NCI-H2171 treated with DMSO at 0.1 percent for 48 hours (cell line): Measurements from ENCODE around the gene NNMT.

Experiments
- DNase-seq: peaks from one replicate; lab custom pipeline; 2025; lab: John Stamatoyannopoulos, UW

NNMT gene

DNA sequence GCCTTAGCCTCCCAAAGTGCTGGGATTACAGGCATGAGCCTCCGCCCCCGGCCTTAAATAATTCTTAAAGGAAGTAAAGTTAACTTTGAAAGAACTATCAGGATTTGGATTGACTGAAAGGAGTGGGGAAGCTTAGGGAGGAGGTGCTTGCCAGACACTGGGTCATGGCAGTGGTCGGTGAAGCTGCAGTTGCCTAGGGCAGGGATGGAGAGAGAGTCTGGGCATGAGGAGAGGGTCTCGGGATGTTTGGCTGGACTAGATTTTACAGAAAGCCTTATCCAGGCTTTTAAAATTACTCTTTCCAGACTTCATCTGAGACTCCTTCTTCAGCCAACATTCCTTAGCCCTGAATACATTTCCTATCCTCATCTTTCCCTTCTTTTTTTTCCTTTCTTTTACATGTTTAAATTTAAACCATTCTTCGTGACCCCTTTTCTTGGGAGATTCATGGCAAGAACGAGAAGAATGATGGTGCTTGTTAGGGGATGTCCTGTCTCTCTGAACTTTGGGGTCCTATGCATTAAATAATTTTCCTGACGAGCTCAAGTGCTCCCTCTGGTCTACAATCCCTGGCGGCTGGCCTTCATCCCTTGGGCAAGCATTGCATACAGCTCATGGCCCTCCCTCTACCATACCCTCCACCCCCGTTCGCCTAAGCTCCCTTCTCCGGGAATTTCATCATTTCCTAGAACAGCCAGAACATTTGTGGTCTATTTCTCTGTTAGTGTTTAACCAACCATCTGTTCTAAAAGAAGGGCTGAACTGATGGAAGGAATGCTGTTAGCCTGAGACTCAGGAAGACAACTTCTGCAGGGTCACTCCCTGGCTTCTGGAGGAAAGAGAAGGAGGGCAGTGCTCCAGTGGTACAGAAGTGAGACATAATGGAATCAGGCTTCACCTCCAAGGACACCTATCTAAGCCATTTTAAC, at the start of gene NNMT:
TSS of gene NNMT (plus strand) at position 724 of the 929 bp plus-strand sequence. CDS start at position 882, 158 bp downstream.
- no peak for DNase-seq

DNA sequence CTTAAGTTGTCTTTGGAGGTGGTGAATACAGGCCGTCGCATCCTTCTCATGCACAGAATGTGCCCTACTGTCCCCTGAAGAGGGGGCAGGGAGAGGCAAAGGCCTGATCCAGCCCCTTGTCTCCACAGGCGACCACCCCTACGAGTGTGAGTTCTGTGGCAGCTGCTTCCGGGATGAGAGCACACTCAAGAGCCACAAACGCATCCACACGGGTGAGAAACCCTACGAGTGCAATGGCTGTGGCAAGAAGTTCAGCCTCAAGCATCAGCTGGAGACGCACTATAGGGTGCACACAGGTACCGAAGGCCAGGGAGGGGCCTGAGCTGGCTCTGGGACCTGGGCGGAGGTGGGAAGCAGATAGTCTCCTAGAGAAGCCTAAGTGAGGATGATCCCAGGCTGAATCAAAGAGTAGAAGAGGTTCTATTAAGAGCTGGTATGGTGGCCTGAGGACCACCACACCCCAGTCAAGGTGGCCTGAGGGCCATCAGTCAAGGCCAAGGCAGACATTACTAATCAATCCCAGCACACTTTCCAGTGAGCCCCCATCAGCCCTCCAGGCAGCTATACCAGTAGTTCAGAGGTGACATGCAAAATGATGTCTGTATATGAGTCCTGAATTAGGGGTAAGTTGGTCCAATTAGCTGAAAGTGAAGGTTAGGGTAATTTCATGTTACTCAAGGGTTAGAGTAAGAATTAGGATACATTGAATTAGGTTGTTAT, 49.0 kb upstream of the NNMT start:
- no peak for DNase-seq

DNA sequence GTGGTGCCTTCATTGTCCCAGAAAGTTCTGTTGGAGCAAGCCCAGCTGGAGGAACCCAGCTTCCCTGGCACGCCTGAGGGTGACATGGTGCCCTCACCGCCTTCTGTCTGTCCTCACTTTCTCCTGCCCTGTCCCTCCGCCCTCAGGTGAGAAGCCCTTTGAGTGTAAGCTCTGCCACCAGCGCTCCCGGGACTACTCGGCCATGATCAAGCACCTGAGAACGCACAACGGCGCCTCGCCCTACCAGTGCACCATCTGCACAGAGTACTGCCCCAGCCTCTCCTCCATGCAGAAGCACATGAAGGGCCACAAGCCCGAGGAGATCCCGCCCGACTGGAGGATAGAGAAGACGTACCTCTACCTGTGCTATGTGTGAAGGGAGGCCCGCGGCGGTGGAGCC, 46.0 kb upstream of the NNMT start:
- DNase-seq, result no peak

DNA sequence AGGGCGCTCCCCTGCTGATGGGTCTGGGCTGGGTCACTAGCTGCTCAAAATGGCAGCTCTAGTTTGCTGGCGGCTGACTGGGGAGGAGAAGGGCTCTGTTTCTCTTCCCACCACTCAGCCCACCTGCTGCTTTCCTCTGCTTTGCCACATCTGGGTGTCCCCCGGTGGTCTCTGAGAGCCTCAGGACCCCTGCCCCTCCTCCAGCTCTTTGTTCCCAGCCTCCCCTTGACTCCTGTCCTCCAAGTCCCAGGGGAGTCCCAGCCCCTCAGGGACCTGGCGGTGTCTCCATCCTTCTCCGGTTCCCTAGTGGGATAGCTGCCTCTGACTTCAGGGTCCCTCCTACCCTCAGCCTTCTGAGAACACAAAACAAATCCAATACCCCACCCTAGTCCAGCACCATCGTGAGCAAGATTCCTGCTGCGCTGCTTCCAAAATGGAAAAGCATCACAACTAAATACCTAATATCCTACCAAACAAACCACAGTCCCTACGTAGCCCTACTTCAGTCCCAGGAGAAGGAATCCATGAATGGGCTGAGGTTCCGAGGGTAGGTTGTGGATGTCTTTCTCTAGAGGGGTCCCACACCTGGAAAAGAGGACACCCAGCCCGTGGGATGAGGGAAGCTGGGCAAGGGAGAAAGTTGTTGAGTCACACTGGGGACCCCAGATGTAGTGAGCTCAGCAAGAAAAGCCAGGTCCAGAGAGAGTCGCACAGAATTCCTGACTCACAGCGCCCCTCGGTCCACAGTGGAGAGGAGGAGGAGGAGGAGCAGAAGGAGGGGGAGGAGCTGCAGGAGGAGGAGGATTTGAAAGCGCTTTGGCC, 45.0 kb upstream of the NNMT start:
- no peak for DNase-seq

DNA sequence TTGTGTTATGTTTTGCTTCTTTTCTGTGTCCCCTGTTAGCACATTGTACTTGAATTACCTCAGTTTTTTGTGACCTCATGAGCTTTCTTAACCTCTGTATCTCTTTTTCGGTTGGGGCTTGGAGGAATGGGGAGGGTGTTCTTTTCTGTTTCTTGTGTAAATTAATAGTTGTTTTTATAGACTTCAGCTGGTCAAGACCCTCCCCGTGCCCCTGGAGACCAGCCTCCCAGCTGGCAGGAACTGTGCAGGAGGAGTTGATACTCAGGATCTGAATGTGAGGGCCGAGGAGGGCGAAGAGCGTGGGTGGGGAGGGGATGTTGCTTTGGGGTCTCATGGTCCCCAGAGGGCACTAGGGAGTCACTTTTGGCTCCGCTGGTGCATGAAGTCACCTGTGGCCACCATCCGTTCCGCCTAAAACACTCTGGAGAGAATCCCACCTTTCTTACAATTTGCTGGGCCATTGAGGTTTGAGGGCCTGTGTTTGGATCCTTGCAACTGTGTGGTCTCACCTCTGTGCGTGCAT, 44.3 kb upstream of the NNMT start:
- DNase-seq, result no peak

DNA sequence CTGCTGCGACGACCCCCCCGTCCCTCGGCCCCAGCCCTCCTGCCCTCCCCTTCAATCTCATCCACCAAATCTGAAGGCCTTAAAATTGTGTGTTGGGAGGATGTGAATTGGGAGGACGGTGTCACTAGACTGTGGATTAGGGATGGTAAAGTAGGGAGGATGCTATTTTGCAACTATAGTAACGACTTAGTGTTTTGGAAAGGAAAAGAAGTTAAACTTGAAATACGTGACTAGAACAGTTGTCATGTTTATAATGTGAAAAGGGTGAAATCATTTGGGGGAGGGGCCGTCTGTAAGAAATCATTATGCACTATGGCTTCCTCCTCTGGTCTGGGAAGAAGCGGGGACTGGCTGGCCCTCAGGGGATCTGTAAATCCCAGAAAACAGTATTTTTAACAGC, 43.4 kb upstream of the NNMT start:
- DNase-seq, result no peak

- no peak for DNase-seq
Observed at GRCh38 chr11:114253771-114254170, 42.4 kb upstream of the NNMT start.

- no peak for DNase-seq
Observed at GRCh38 chr11:114254571-114255146, 41.5 kb upstream of the NNMT start.

DNA sequence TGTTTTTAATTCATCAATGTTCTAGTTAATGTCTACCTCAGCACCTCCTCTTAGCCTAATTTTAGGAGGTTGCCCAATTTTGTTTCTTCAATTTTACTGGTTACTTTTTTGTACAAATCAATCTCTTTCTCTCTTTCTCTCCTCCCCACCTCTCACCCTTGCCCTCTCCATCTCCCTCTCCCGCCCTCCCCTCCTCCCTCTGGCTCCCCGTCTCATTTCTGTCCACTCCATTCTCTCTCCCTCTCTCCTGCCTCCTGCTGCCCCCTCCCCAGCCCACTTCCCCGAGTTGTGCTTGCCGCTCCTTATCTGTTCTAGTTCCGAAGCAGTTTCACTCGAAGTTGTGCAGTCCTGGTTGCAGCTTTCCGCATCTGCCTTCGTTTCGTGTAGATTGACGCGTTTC, 40.9 kb upstream of the NNMT start:
- DNase-seq, result no peak

DNA sequence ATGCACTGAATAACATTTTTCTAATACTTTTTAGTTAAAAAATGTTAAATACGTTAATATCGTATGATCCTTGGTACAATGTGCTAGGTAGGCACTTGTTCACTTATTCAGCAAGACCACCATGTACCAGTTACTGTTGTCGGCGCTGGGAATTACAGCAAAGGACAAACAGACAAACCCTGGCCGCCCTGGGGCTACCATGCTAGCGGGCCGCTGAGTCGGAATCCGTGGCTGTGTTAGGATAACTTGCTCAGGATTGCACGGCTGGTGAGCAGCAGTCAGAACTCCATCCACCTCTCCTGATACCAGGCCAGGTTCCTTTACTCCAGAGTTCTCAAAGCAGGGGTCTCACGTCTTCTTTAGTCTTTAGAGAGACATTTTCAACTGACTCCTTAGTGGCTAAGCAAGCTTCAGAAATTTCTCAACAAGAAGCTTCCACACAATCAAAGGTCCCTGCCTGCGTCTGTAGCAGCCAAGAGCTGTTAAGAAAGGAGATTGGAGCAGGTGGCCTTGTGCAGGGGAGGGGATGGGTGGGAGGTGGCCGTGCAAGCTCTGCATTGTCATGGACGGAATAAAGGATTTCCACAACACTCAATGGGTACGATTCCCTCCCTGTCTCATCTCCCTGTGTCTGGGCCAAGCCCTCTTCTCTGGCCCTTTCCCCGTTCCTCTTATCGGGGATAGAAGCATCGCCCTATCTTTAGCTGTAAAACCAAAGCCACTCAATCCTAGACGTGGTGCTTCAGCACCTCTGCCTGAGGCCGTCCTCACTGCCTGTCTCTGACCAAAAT, 39.8 kb upstream of the NNMT start:
- no peak for DNase-seq

GRCh38 chr11:114256967-114257286, 39.3 kb upstream of the NNMT start:
- DNase-seq, result no peak

DNA sequence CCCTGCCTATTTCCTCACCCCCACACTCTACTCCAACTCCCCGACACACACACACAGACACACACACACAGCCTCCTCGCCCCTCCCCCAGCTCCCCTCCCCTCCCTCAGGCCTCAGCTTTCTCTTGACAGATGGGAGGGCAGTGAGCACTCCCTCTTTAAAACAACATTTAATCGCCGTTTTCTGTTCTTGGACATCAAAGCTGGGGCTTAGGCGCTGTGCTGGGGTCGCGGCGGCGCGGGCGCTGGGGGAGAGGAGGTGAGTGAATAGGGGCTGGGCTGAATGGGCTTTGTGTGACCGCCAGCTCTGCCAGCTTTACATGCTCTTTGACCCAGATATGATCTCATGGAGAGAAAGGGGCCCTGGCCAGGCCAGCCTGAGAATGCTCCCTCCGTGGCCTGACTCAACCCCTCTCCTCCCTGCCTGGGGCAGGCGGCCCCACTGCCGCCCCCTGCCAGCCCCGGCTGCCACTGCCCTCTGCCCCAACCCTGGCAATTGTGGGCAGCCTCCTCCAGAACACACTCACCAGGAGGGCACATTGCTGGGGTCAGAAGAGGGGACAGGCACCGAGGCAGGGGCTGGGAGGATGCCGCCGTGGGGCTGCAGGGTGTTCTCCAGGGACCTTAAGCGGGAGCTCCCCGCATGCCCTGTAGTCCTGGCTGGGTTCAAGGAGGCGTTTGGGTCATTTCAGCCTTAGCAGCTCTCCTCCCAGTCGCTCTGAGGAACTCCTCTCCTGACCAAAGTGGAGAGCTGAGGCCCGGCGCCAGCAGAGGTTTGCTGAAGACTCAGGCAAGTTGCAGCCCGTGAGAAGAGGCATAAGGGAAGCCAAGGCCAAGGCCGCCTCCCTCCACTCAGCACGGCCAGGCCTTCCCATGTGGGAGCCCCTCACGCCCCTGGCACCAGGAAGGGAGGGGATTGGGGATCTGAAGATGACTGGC, 38.3 kb upstream of the NNMT start:
- DNase-seq, result no peak

- no peak for DNase-seq
Observed at GRCh38 chr11:114258696-114259095, 37.5 kb upstream of the NNMT start.

GRCh38 chr11:114259124-114259526, 37.1 kb upstream of the NNMT start:
- DNase-seq, result peak; percentile 70

GRCh38 chr11:114259551-114259983, 36.6 kb upstream of the NNMT start:
- peak; percentile 45 for DNase-seq

DNA sequence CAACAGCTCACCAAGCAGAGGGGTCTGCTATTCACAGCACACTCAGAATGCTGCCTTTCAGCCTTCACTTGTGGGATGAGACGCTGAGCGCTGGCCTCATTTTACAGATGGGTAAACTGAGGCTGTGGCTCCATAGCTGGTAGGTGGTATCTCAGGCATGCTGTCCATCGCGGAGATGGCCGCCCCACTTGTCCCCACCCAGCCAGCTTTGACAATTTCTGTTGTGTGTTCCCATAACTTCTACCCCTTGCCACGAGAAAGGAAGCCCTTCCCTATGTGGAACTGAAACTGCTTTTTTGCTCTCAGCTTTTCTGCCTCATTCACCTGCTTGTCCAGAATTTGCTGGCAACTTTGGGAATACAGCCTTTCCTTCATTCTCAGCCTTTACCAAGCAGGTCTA, 36.1 kb upstream of the NNMT start:
- no peak for DNase-seq

DNA sequence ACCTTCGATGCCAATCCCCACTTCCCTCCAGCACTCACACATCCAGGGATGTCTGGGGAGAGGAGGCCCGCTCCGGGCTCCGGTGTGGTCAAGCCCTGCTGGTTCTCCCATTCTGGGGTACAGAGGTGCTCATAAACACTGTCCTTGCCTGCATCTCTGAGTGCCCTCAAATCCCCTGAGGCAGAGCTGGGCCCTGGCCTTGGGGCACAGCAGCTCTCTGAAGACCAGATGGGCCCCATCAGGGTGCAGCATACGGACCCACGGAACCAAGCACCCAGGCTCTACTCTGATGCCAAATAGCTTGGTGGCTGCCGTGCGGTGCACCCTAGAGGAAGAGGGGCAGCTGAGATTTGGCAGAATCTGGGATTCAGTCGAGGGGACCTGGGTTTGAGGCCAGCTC, 35.7 kb upstream of the NNMT start:
- DNase-seq, result no peak

DNA sequence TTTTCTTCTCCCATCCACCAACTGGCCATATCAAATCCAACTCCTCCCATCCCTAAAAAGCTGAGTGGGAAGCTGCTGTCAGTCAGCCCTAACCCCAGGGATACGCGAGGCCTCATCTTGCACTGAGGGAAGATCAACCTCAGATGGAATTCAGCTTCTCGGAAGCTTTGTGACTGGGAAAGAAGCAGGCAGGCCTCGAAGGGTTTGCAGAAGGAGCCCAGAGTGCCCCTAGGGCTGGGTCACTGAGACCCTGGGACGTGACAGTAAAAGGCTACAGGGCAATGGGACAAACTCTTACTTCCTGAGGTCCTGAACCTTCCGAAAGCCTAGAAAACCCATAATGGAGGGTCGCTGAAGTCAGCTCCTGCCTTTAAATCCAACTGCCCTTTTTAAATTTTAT, 34.4 kb upstream of the NNMT start:
- DNase-seq, result no peak

DNA sequence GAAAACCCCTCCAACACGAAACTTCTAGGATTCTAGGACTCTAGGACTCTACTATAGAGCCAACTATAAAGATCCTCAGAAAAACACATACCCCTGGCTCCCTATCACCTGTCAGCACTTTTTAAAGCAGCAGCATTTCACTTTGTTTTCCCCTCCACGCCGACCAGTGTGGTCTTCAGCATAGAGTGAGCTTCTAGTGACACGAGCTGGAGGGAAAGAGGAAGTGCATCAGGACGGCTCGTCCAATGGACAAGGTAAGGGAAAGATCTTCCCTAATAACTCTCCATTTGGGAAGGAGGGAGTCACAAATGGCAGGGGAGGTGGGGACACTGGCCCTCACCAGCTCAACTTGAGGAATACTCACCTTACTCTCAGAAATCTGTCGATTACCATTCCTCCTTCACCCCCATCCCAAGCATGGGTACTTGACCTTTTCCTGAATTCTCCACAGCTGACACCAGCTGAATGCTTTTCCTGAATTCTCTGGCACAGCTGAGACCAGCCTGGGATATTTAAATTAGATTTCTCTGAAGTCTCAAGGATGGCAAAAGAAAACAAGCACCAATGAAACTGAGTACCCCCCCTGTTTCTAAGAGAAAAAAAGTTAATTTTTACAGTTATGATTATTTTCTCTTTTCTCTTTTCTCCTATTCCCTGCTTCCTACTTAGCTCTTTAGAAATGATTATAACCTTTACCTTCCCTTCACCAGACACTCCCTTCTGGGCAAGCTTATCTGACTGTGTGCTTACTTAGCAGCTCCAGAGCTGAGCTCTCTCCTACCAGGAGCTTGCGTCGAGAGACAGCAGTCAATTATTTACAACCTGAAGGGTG, 33.3 kb upstream of the NNMT start:
- DNase-seq, result peak; percentile 72
